Activated CD8-positive, alpha-beta memory T cell treated with anti-CD3 and anti-CD28 coated beads for 48 hours (primary cell): Measurements from ENCODE around the gene SARNP.

Experiments used
- DNase-seq, 3 experiments: peaks; one replicate each; pipeline ENCODE4 v3.0.0-alpha.2; 2020; ENCODE audit warnings: low read depth in 2 of 3, low spot score in 2 of 3

The SARNP gene

GRCh38 chr12:55726971-55727370, 90.6 kb downstream of the SARNP start:
- no peak for DNase-seq

- no peak for DNase-seq
Measured at GRCh38 chr12:55725556-55725955, 92.0 kb downstream of the SARNP start.

- DNase-seq: no peak
Measured at GRCh38 chr12:55724940-55725309, 92.6 kb downstream of the SARNP start.

GRCh38 chr12:55724226-55724939, 93.1 kb downstream of the SARNP start:
- no peak for DNase-seq

- DNase-seq: no peak
Measured at GRCh38 chr12:55723516-55724225, 93.9 kb downstream of the SARNP start.

- DNase-seq: no peak
Measured at GRCh38 chr12:55722948-55723347, 94.6 kb downstream of the SARNP start.

- DNase-seq: no peak
Measured at GRCh38 chr12:55721601-55722213, 95.8 kb downstream of the SARNP start.

GRCh38 chr12:55720894-55721444, 96.6 kb downstream of the SARNP start:
- no peak for DNase-seq

GRCh38 chr12:55720071-55720564, 97.4 kb downstream of the SARNP start, which contains the start of gene RDH5:
RDH5 (plus strand) TSS chr12:55720393; CDS start chr12:55721185, 792 bp downstream.
- no peak for DNase-seq

GRCh38 chr12:55719371-55719770, 98.2 kb downstream of the SARNP start:
- no peak for DNase-seq

- no peak for DNase-seq
Measured at GRCh38 chr12:55718624-55719275, 98.8 kb downstream of the SARNP start.

GRCh38 chr12:55718015-55718414, 99.5 kb downstream of the SARNP start:
- no peak for DNase-seq

- no peak for DNase-seq
Measured at GRCh38 chr12:55717011-55718007, 100.2 kb downstream of the SARNP start.

GRCh38 chr12:55716582-55716957, 101.0 kb downstream of the SARNP start:
- no peak for DNase-seq

- DNase-seq: peak; percentile 86 to 95 (median 95)
Measured at GRCh38 chr12:55715833-55716581, 101.5 kb downstream of the SARNP start, which contains the start of gene BLOC1S1. BLOC1S1 (plus strand) TSS chr12:55716046; CDS start chr12:55716052, 6 bp downstream.

GRCh38 chr12:55715169-55715764, 102.3 kb downstream of the SARNP start:
- no peak for DNase-seq

- no peak for DNase-seq
Measured at GRCh38 chr12:55713721-55714120, 103.8 kb downstream of the SARNP start.

- no peak for DNase-seq
Measured at GRCh38 chr12:55712700-55713415, 104.7 kb downstream of the SARNP start.
